GM21576 (cell line): Measurements from ENCODE around the gene GRIFIN.

Experiments
- ATAC-seq: cut with Tn5 transposase; IDR thresholded peaks from one replicate; pipeline ENCODE4 v1.9.1; 2021; ENCODE audit warnings: mild to moderate bottlenecking, moderate library complexity; ENCODE audit not compliant: unreplicated experiment

GRIFIN gene

DNA sequence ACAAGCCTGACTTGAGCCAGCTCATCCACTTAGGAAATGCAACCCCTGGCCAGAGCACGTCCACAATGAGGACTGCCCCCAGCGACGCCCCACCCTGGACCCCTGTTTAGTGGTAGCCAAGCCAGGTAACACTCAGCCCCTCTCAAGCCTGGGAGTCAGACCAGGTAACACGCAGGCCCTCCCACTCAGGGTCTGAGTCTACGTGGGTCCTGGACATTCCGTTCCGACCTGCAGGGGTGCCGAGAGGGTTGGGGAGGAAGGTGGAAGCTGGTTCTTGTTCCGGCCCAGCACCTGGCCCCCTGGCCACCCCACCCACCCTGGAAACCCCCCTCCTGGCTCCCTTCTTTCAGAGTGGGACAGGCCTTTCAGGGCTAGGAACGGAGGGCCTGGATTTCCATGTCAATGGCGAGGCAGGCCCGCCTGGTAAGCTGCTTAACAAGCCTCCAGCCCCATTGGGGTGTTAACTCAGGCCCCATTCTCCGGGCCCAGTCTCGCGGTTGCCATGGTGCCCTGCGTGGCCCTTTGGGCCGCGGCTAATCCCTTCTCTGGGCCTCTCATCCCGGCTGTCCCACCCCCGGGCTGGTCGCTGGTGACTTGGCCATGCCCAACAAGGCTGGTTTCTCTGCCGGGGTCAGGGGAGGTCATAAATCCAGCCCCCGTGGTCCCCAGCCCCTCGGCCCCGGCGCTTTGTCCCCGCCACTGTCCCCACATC lies 23.7 kb upstream of the GRIFIN start:
- ATAC-seq, result no peak

DNA sequence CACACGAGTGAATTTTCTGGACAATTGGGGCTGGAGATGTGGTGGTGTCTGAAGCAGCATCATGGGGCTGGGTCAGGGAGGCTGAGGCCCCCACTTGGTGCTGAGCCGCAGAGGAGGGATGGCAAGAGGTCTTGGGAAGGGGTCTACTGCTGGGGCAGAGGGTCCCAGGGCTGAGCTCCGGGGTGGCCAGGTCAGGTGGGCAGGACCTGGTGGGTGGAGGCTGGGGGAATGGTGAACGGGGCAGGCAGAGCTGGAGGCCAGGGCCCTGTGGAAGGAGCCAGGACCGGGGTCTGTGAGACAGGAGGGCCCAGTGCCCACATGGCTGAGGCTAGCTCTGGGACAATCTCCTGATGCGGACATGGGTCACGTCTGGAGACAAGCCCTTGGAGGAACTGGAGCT lies 23.0 kb upstream of the GRIFIN start:
- ATAC-seq, result no peak

- no peak for ATAC-seq
These were observed 22.5 kb upstream of the GRIFIN start for GRCh38 chr7:2498708-2499107.

DNA sequence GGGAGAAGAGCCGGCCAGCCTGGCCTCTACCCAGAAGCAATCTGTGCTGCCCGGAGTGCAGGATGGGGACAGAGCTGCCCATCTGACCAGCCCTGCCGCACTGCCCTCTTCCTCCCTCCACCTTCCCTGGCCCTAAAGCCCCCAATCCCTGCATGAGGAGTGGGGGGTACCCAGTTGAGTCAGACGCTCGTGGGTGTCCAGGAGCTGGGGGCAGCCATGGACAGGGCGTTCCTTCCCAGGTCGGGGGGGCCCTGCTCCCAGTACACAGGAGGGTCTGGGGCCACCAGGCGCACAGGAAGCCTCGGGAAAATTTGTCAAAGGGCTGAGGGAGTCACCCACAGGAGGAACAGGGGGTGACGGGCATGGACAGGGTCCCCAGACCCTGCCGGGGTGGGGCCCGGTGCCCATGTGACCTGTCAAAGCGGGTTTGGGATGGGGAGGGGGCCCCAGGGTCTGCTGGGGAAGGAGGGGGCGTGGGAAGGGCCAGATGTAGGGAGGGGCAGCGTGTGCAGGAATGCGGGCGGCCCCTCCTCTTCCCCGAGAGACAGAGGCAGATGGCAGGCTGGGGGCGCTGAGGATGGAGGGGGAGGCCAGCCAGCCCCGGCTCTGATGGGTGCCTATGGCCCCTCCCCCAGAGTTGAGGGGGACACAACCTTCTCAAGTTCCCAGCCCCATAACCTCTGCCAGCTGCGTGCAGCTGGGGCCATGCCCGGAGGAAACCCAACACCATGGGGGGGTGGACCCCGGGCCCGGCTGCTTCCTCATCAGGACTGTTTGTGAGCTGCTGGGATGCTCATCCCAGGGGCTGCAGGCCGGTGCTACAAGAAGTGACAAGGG lies 21.5 kb upstream of the GRIFIN start:
- ATAC-seq, result no peak

- ATAC-seq, result no peak
These were observed 20.9 kb upstream of the GRIFIN start for GRCh38 chr7:2497065-2497464.

GRCh38 chr7:2496375-2496774 lies 20.2 kb upstream of the GRIFIN start:
- no peak for ATAC-seq

DNA sequence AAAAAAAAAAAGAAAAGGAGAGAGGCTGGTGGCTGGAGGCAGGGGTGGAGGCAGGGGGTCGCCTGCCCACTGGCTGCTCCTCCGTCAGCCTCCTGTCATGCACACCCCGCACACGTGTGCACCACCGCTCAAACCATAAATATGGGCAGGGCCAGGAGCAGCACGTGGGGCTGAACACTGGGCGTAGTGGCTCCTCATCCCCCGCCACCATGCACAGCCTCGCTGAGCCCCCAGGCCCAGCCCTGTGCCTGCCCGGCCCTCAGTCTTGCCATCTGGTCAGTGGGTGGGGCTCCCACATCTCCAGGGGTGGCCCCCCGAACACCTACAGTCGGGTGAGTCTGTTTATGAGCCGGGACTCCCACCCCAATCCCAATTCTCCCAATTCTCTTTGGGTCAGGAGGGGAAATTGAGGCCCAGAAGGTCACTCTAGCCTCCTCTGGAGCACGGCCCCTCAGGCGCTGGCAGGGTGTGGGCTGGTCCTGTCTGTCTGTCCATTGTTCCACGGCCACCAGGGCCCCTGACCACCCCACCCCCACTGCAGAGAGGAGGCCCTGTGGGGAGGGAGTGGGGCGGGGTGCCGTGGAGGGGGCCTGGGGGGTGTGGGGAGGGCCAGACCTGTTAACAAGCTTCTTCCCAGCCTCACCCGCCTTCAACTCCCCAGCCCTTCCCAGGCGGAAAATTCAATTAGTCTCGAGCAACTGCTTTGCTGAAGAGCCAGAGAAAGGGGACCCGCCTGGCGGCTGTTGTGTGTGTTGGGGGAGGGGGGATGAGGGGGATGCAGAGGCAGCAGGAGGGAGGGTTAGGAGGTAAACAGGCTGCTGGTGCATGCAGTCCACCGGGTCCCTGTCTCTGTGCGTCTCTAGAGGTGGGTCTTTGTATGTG lies 19.5 kb upstream of the GRIFIN start:
- no peak for ATAC-seq

DNA sequence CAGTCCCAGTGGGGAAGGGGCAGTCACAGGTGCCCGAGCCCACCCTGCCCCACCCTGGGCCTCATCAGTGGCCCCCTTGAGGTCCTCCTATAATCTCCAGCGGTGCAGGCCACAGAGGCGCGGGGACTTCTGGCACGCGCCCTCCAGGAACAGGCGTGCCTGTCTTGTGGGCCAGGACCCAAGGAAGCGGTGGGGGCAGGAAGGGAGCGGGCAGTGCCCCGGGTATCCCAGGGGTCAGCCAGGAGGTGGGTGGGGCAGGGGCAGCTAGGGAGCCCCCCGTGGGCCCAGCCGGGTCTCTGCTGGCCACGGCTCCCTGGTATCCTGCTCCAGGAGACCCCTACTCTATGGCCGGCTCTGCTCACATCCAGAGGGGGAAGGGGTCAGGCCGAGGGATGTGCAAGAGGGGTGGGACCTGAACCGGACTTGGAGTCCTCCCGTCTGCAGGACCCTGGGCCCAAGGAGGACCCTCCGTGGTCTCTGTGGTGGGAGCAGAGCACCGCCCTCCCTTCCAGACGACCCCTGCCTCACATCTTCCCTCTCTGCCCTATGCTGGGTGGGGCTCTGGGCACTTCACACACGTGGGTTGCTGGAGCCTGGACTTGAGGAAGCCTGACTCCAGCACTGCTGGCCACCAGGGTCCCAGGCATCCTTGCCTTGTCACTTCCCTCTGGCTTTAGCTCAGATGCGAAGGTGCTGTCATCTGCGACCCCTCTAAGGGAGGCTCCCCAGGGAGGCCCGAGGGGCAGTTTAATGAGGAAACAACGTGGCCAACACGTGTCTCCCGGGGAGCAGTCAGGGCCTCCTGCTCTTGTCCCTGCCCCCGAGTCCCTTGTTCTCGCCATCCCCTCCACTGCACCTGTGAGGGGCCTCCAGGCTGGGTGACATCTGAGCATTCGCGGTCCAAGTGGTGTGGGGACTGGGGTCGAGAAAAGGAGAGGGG lies 18.3 kb upstream of the GRIFIN start:
- ATAC-seq, result no peak

GRCh38 chr7:2493205-2494164 lies 17.3 kb upstream of the GRIFIN start:
- ATAC-seq, result no peak

DNA sequence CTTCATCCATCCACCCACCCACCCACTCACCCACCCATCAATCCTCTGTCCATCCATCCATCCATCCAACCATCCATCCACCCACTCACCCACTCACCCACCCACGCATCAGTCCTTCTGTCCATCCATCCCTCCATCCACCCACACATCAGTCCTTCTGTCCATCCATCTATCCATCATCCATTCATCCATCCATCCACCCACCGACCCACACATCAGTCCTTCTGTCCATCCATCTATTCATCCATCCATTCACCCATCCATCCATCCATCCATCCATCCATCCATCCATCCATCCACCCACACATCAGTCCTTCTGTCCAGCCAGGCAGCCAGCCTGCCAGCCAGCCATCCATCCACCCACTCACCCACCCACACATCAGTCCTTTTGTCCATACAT lies 15.8 kb upstream of the GRIFIN start:
- no peak for ATAC-seq

DNA sequence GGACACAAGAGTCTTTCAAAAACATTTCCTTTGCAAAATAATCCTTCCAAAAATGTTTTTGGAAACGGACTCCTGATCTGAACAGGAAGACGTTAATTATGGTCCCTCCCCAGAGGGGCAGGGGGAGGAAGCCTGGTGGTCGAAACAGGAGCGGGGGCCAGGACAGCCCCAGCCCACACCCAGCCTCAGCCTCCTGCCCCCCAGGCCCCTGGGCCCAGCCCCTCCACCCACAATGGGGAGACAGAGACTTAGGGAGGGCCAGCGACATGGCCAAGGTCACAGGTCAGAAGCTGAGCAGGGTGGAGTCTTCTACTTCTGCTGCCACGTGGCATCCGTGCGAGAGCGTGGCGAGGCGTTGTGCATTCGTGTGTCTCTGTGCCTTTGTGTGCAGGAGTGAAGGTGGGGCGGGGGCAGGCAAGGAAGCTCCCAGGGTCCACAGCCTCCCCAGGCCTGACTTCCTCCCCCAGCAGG lies 14.0 kb upstream of the GRIFIN start:
- no peak for ATAC-seq

GRCh38 chr7:2488681-2489080 lies 12.5 kb upstream of the GRIFIN start:
- ATAC-seq, result no peak

DNA sequence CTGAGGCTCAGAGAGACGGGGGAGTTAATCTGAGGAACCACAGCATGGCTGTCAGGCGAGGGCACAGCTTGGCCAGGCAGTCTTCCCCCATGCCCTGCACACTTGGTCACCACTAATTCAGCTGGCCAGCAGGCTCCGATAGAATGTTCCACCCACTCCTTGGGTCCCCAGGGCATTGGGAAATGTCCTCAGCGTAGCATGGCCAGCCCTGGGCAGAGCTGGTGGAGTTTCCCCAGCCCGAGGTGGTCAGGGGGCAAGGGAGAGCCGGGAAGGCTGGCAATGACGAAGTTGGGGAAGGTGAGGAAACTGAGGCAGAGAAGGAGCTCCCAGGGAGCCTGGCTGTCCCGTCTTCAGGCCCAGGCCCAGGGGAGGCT lies 12.1 kb upstream of the GRIFIN start:
- no peak for ATAC-seq

DNA sequence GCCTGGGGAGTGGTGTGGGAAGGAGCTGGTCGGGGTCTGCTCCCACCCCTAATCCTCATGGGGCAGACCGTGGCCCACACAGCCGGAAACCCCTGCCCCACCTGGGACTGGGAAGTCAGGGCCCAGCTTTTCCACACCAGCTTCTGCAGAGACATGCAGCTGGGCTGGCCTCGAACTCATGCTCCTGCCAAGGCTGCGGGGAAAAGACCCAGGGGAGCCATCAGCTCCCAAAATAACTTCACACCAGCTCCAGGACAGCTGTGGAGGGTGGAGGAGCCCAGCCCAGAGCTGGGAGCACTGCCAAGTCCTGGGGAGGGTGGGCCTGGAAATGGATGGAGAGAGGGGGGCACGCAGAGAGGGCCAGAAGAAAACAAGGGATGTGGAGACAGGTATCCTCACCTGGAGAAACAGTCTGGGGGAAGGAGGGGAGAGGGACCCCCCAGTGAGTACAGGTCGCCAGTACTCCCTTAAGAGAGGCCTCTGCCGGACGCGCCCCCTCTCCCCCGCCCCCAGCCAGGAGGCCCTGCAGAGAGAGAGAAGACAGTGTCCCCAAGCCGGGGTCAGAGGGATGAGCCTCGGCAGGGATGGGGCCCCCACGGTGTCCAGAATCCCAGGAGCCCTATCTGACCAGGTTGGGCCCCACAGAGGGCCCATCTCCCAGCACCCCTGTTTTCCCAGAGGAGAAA lies 11.5 kb upstream of the GRIFIN start:
- no peak for ATAC-seq

GRCh38 chr7:2484868-2485267 lies 8.7 kb upstream of the GRIFIN start:
- ATAC-seq, result no peak

- ATAC-seq, result no peak
These were observed 7.3 kb upstream of the GRIFIN start for GRCh38 chr7:2483494-2483893.

GRCh38 chr7:2482725-2483451 lies 6.7 kb upstream of the GRIFIN start:
- ATAC-seq, result no peak

- ATAC-seq, result no peak
These were observed 5.0 kb upstream of the GRIFIN start for GRCh38 chr7:2481195-2481594.
